ENCODE data around the gene SLC35F1.

DNA sequence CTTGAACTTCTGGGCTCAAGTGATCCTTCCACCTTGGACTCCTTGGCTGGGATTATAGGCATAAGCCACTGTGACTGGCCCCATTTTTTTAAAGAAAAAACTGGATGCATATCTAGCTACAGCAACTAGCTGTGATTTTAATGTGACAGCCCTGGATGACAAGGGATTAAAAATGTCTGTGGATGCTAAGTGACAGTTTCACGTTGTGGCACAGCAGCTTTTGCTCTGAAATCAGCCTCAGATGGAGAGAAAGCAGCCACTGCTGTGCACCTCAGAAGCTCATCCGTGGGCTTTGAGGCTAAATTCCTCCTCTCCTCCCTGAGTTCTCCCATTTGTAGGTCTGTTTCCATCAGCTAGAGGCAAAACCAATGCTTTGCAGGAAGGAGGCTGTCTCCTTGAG is 195.3 kb downstream of the SLC35F1 start:
- TF ChIP-seq, protein P1, sequence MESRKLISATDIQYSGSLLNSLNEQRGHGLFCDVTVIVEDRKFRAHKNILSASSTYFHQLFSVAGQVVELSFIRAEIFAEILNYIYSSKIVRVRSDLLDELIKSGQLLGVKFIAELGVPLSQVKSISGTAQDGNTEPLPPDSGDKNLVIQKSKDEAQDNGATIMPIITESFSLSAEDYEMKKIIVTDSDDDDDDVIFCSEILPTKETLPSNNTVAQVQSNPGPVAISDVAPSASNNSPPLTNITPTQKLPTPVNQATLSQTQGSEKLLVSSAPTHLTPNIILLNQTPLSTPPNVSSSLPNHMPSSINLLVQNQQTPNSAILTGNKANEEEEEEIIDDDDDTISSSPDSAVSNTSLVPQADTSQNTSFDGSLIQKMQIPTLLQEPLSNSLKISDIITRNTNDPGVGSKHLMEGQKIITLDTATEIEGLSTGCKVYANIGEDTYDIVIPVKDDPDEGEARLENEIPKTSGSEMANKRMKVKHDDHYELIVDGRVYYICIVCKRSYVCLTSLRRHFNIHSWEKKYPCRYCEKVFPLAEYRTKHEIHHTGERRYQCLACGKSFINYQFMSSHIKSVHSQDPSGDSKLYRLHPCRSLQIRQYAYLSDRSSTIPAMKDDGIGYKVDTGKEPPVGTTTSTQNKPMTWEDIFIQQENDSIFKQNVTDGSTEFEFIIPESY (IDR thresholded peaks at IDR 0.05) = no peak
- TF ChIP-seq, protein P2, sequence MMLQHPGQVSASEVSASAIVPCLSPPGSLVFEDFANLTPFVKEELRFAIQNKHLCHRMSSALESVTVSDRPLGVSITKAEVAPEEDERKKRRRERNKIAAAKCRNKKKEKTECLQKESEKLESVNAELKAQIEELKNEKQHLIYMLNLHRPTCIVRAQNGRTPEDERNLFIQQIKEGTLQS (IDR thresholded peaks at IDR 0.05) = no peak
- TF ChIP-seq, protein P3, sequence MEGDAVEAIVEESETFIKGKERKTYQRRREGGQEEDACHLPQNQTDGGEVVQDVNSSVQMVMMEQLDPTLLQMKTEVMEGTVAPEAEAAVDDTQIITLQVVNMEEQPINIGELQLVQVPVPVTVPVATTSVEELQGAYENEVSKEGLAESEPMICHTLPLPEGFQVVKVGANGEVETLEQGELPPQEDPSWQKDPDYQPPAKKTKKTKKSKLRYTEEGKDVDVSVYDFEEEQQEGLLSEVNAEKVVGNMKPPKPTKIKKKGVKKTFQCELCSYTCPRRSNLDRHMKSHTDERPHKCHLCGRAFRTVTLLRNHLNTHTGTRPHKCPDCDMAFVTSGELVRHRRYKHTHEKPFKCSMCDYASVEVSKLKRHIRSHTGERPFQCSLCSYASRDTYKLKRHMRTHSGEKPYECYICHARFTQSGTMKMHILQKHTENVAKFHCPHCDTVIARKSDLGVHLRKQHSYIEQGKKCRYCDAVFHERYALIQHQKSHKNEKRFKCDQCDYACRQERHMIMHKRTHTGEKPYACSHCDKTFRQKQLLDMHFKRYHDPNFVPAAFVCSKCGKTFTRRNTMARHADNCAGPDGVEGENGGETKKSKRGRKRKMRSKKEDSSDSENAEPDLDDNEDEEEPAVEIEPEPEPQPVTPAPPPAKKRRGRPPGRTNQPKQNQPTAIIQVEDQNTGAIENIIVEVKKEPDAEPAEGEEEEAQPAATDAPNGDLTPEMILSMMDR (IDR thresholded peaks at IDR 0.05; ENCODE audit: low read depth, low read length, missing input control) = no peak
- TF ChIP-seq, protein P4, sequence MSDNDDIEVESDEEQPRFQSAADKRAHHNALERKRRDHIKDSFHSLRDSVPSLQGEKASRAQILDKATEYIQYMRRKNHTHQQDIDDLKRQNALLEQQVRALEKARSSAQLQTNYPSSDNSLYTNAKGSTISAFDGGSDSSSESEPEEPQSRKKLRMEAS (IDR thresholded peaks at IDR 0.05) = no peak
- TF ChIP-seq TAF1 (conservative IDR thresholded peaks at IDR 0.05) (no peak), SP1 (IDR thresholded peaks at IDR 0.05) (no peak), FOXA2 (IDR thresholded peaks at IDR 0.05) (no peak), JUND (IDR thresholded peaks at IDR 0.05) (no peak), RXRA (IDR thresholded peaks at IDR 0.05) (no peak), YY1 (IDR thresholded peaks at IDR 0.05) (no peak), GABPA (IDR thresholded peaks at IDR 0.05 in 1 of 2, conservative IDR thresholded peaks at IDR 0.05 in 1 of 2) (no peak)

All from liver (tissue), 3 donors.